ENCODE measurements around the gene SELPLG.
"Not testable (repeated sequence)": the region's sequence is repeated elsewhere in the genome, so short reads cannot be mapped to it uniquely, and the experiment has no call there.

The SELPLG gene

DNA sequence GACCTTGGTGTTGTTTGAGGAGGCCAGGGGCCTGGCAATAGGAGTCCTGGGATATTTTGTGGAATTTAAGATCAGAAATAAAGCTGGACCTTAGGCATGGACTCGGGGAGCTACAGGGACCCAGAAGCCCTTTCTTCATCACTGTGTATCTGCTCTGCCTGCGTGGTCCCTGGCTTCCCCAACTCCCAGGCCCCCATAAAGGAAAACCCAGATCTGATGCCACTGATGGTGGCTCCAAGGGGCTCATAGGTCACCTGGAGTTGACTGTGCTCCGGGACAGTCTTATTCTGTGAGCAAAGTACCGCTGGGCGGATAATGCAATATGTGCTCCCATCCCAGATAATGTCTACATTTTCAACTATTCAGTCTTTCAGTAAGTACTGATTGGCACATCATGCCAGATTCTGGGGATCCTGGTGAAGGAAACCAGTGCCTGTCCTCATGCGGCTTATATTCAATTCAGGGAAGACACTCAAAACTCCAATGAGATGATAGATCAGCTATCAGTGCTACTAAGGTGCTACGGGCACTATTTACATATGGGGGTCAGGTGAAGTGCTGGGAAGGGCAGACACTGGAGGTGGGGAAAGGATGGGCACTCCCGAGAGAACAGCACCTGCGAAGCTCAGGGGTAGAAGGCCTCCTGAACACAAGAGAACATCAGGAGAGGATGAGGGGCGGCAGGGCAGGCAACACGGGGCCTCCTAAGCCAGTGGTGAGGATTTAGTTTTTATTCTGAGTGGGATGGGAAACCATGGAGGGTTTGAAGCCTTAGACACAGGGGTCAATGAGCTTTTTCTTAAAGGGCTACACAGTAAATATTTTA, 5.5 kb upstream of the SELPLG start:
- DNase-seq (ENCODE audit: low read depth, low spot score): no peak

DNA sequence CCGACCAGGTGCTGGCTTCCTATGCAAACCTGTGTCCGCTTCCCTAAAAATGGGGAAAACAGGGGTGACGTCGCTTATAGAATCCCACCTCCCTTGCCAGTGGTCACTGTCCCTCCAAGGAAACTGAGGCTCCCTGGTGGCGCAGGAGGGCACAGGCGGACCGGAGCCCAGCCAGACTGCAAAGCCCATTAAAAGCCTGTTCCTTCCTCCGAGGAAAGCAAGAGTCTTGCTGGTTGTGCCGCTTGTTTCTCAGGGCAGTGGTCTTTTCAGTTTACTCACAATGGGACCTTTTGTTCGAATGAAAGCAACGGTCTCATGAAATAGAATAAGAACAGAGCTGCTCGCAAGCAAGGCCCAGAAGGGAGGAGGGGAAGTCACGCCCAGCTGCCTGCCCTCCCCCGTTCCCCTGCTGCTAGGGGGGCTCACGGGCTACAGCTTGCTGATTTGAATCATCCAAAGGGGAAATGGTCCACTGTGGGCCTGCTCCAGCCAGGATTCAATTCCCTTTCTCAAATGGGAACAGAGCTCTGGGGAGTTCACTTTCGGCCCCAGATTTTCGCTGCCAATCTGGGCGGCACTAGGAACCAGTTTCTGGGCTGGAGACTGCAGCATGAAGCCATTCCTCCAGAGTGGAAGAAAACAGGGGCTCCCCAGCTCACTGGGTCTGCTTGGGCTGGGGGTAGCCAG, 4.6 kb upstream of the SELPLG start:
- DNase-seq (ENCODE audit: low read depth, low spot score): peak; percentile 79

DNA sequence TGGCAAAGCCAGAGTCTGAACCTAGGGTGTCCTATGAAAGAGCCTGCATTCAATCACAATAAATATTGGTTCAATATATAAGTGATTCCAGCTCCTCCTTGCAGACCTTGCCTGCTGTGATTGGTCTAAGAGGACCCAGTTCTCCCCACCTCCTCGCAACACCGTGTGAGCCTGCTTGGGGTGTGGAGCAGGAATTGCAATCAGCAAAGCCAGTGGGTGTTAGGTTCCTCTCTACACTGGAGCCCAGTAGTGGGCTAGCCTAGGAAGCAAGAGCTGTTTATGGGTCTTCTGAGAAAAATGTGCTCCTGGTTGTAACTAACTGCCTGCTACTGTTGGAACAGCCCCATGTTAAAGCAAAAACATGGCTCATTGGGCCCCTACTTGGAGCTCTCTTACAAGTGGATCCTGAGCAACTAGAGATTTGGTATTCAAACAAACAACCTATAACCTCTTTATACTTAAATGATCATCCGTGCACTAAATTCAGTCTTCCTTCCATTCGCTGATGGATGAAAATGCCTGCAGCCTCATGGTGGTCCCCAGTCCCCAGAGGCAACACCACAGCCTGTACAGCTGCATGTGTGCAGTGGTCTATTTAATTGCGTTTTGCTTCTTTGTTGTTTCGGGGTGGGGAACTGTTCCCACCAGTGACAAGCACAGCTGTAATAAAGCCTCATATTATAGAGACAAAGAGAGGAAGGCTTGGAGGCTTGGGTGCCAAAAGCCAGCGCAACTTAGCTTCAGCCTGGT, 3.7 kb upstream of the SELPLG start:
- no peak for DNase-seq (ENCODE audit: low read depth, low spot score)

DNA sequence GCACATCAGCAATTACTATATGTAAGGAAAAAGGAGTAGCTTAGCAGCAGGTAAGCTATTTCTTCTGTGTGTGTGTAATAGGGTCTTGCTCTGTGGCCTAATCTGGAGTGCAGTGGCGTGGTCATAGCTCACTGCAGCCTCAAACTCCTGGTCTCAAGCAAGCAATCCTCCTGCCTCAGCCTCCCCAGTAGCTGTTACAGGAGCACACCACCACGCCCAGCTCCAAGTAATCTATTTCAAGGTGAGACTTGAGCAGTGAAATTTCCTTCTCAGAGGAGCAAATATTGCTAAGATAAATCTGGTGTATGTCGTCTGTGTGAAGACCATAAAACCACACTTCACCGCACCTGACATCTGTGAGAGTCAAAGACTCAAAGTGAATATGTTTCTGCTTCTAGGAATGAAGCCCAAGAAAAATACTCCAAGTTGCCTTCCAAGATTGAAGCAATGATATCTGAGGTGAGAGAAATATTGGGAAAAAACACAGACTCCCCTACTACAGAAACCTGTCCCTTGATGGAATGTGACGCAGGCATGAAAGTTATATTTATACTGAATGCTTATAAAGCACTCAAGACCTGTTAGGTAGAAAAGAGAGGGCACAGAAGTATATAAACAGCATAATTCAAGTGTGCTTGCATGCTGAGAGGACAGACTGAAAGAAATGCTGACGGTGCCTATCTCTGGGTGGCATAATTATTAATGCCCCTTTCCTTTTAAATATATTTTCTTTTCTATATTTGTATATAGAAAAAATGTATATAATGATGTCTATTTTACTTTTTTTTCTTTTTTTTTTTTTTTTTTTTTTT, 2.5 kb upstream of the SELPLG start:
- no peak for DNase-seq (ENCODE audit: low read depth, low spot score)

DNA sequence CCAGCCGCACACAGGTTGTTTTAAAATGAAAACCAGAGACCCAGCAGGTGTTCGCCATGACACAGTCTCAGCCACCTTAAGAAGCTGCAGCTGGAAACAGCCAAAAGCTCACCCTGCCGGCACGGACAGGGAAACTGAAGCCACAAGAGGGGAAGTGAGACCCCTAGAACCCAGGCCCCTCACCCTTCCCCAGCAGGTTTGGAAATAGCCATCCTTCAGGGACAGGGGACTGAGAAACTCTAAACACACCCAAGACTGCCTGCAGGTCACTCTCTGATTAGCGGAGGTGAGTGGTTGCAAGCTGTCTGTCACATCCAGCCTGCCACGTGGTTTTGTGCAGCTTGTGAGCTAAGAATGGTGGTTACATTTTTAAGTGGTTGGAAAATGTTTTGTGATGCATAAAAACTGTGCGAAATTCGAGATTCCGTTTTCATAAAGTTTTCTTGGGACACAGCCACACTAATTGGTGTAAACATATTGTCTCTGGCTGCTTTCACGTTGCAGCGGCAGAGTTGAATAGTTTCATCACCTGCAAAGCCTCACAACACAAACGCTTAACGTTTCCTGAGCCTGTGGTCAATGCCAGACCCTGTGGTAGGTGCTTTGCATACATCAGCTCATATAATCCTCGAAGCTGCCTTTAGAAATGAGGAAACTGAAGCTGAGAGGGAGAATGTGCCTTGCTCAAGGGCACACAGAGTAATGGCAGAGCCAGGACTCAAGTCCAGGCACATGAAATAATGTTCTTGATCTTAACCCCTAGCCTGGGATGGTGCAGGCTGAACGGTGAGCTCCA, 1.7 kb upstream of the SELPLG start:
- no peak for DNase-seq (ENCODE audit: low read depth, low spot score)

DNA sequence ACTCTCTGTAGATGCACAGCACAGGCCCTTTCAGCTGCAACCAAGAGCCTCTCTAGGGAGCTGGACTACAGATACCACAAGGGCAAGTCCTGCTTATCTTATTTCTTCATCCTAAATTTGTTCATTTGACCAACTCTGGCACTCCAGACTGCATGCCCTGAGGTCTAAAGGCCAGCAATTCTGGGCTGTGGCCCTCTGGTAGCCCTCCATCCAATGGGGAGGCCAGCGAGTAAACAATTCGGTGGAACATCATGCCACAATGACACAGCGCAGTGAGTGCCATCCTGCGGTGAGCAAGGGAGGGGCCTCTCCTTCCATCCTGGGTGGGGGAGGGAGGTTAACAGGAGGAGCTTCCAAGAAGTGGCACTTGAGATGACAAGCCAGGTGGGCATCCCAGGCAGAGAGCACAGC, 652 bp upstream of the SELPLG start:
- no peak for DNase-seq (ENCODE audit: low read depth, low spot score)

DNA sequence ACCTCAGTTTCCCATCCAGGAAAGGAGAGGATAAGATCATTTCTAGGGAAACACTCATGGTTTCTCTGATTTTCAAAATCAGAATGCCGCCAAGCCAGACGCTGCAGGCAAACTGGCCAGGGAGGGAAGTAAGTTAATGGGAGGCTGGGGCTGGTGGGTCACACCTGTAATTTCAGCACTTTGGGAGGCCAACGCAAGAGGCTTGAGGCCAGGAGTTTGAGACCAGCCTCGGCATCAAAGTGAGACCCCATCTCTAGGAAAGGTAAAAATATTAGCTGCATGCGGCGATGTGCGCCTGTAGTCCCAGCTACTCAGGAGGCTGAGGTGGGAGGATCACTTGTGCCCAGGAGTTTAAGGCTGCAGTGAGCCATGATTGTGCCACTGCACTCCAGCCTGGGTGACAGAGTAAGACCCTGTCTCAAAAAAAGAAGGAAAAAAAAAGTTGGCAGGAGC, 587 bp downstream of the SELPLG start:
- DNase-seq (ENCODE audit: low read depth, low spot score): no peak

DNA sequence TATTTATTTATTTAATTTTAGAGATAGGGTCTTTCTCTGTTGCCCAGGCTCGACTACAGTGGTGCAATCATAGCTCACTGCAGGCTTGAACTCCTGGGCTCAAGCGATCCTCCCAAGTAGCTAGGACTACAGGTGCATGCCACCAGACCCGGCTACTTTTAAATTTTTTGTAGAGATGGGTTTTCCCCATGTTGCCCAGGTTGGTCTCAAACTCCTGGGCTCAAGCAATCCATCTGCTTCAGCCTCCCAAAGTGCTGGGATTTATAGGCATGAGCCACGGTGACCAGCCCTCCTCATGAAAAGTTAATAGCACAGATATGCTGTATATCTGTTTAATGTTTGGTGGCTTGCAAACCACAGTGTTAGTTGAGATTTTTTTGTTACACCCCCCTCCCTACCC, 2.4 kb downstream of the SELPLG start:
- not testable (repeated sequence) for DNase-seq (ENCODE audit: low read depth, low spot score)

DNA sequence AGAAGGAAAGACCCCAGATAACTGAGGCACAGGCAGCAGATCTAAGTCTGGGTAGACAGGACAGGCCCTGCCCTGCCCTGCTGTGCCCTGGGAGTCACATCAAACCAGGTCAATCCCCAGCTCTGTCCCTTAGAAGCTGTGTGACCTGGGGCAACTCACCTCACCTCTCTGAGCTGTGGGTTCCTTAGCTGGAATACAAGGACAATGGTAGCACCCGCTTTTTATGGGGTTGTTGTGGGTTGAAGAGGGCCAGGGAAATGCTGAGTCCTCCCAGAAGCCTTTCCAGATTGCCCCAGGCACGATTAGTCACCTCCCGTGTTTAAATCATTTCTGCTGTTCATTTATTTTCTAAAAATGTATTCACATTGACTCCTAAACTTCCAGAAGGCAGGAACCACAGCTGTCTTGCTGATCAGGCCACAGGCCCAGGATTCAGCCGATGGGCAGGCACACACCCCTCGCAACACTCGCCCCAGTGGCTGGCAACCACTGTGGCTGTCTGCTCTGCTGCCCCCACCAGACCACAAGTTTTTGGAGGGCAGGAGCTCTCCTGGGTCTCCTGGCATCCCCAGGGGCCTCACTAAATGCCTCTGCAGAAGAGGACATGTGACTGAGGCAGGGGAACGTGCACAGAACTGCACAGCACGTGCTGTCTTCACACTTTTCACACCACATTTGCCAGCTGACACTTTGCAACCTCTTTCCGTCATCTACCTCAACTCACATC, 3.0 kb downstream of the SELPLG start:
- DNase-seq (ENCODE audit: low read depth, low spot score): no peak

DNA sequence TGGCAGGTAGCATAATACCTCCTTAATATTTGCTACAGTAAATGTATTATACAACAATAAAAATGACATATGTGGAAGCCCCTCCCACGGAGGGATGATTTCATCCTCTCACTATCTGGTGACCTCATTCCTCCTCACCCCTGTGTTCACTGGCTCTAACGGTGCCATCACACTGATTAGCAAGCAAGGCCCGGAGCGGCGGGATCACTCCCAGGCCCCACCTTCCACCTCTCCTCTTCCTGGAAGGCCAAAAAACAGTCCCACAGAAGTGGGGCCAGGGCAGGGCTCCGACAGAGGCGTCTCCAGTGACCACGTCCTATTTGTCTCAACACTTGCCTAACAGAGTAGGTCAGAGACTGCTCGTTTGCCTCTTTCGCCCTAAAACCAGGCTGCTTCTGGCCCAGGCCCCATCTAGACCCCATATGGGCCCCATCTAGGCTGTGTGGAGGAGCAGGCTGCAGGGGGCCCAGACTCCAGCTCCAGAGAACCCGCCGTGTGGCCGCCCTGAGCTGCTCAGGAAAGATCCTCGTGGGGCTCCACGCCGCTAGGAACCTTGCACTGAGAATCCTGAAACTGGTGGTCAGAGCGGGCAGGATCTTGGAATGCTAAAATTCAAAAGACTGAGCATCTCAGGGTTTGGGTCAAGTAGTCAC, 3.7 kb downstream of the SELPLG start:
- peak; percentile 70 for DNase-seq (ENCODE audit: low read depth, low spot score)

DNA sequence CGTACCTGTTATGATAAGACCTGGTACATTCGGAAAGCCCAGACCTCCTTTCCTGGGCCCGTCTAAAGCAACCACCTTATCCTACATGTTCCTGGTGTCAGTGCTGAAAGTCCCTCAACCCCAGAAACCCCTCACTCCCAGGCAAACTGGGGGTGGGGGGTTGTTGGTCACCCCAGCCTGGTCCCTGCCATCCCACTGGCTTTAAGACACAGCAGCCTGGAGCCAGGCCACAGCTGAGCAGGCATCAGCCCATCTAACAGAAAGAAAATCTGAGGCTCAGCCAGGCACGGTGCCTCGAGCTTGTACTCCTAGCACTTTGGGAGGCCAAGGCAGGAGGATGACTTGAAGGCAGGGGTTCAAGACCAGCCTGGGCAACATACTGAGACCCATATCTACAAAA, 4.5 kb downstream of the SELPLG start:
- no peak for DNase-seq (ENCODE audit: low read depth, low spot score)

DNA sequence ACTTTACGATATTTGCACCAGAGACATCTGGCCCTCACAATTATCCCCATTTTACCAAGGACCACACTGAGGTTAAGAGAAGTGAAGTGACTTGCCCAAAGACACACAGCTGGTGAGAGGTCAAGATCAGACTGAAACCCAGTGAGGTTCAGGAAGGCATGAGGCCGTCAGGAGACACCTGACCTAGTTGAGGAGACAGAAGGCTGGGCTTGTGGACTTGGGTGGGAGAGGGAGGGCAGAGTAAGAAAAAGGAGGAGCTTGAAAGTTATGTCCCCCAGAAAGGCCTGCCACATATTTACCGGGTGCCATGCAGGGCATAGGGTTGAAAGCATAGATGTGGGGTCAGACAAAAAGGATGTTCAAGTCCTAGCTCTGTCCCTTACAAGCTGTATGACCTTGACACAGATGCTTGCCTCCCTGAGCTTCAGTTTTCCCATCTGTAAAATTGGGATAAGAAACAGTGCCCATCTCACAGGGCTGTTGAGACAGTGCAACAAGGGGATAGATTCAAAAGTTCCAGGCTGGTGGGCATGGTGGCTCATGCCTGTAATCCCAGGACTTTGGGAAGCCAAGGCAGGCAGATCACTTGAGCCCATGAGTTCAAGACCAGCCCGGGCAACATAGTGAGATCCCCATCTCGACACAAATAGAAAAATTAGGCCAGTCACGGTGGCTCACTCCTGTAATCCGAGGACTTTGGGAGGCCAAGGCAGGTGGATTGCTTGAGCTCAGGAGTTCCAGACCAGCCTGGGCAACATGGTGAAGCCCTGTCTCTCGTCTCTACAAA, 6.4 kb downstream of the SELPLG start:
- no peak for DNase-seq (ENCODE audit: low read depth, low spot score)

DNA sequence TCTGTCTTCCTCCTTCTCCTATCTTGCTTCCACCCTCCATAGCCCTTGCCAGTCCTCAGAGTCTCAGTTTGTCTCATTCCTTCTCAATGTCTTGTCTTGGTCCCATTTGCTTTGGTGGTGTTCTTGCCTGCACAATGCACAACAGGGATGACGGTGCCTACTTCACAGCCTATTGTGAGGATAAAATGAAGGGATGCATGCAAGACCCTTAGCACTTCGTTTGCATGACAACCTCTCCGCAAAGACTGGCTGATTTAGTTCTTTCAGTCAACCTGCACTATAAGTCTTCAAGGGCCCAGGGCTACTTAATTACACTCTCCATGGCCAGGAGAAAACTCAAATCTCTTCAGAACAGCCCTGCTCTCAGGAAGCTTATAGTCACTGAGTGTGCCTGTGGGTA, 8.5 kb downstream of the SELPLG start:
- no peak for DNase-seq (ENCODE audit: low read depth, low spot score)

DNA sequence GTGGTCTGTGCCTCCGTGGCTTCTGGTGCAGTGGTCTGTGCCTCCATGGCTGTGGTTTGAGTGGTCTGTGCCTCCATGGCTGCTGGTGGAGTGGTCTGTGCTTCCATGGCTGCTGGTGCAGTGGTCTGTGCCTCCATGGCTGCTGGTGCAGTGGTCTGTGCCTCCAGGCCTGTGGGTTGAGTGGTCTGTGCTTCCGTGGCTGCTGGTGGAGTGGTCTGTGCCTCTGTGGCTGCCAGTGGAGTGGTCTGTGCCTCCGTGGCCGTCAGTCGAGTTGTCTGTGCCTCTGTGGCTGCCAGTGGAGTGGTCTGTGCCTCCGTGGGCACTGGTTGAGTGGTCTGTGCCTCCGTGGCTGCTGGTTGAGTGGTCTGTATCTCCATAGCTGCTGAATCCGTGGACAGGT, 10.1 kb downstream of the SELPLG start:
- DNase-seq (ENCODE audit: low read depth, low spot score): no peak

DNA sequence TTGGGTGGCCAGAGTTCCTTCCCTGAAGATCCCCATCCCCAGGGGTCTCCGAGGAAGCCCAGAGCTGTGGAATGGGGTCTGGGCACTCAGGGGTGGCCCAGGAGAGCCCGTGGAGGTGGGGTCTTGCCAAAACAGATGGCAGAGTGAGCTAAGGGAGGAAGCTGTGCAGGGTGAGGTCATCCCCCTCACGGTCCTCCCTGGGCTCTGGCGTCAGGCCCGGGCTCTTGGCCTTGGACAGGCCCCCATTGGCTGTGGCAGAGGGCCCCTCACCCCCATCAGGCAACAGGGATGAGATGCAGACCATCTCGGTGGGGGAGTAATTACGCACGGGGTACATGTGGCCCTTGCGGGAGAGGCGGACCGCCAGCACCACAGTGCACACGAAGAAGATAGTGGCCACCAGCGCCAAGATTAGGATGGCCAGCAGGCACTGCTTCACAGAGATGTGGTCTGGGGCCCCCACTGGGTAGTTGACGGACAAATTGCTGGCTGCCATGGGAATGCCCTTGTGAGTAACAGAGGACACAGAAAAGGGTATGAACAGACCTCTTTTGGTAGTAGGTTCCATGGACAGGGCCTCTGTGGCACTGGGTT, 10.7 kb downstream of the SELPLG start:
- no peak for DNase-seq (ENCODE audit: low read depth, low spot score)

DNA sequence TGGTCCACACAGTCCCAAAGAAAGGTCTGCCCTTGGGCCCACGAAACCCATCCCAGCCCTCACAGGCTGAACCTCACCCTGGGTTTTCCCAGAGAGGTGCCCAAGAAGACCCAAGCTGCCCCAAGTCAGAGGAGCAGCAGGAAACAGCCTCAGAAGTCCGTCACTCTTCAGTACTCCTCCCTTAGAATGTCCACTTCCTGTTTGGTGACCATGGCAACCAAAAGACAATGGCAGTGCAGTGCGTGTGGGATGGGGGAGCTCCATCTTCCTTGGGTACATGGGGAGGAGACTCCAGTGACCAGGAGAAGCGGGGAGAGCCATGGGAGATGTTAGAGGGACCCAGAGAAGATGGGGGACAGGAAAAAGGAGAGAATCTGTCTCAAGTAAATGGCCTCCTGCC, 11.3 kb downstream of the SELPLG start:
- DNase-seq (ENCODE audit: low read depth, low spot score): no peak

DNA sequence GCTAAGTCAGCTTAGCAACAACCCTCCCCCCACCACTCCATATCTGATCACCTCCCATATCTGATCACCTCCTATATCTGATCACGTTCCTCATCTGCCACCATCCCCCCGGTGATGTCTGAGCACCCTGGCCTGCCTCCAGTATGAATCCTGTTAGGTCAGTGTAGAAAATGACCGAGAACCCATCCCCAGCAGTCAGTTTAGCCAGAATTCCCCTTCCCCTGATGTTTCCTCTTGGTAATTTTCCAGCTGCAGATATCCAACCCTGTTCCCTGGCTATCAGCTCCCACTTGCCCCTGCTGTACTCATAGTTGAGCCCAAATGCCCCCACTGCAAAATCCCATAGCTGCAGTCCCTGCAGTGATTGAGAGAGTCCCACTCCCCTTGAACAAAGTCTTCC, 12.5 kb downstream of the SELPLG start:
- DNase-seq (ENCODE audit: low read depth, low spot score): no peak

DNA sequence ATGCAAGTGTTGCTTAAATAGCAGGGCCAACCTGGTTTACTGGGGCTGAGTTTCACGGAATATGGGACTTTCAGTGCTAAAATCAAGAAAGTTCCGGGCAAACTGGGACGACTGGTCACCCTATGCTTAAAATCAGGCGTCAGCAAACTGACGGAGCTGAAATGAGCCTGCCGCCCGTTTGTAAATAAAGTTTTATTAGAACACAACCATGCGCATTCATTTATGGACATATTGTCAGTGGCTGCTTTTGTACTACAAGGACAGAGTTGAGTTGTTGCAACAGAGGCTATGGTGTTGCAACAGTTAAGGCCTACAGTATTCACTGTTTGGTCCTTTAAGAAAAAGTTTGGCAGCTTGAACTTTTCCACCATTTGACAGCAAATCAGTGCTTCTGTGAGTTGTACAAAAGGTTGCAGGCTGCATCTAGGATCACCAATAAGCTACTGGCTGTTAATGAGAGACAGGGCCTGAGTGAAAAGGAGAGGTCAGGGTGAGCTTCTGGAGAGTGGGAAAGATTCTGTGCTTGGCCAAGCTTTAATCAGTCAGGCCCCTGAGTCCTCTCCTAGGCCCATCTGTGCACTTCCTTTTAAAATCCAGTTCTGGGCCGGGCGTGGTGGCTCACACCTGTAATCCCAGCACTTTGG, 13.3 kb downstream of the SELPLG start:
- no peak for DNase-seq (ENCODE audit: low read depth, low spot score)

Measured in ELF-1 (cell line).